ENCODE results near the gene CCK. TPM values are rescaled to one million over a fixed set of nuclear protein-coding genes. Genes with fewer than 3 reads are reported as not detected.
A peak's percentile ranks its signal among the peaks of the same experiment; 100 is the strongest.

The CCK gene
- total RNA-seq, 1 experiment from 2014 or later: not detected

DNA sequence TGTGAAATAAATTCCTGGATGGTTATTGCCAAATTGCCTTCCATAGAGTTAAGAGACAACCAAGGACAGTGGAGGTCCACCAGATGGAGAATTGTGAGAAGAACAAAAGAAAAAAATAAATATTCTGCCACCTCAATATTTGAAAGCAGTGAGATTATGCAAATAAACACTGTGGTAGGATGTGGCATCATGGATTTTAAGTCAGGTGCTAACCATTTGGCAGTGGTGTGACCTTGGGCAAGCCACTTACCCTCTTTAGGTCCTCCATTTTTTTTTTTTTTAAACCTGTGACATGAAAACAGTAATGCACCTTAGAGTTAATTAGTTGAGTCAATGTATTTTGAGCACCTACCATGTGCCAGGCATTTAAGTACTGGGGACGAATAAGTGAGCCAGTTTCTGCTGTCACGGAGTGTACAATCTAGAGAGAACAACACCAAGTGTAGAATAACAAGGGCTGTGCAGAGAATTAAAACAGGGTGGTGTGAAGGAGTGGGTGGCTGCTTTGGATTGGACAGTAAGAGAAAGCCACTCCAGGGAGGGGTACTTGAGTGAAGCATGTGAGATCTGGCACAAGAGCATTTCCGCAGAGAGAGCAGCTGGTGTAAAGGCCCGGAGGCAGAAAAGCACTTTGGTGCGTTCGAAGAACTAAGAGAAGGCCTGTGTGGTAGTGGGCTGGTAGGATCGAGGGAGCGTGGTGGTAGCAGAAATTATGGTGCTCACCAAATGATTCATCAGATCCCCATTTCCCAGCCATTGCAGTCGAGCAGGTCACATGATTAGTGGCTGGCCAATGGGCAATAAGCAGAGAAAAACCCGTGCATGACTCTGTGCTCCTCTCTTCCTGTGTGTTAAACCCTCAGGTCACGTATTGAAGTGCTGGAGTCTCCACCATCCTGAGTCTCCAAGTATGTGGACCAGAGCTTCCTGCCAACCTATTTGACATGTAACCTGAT, 39.2 kb downstream of the CCK start:
- Mint-ChIP-seq H3K27me3 (ENCODE audit: insufficient read depth, unreplicated experiment) (no peaks in the 10 kb centered on the region), H3K4me3 (ENCODE audit: unreplicated experiment) (no peak overlapping the region), H3K36me3 (ENCODE audit: insufficient read depth, unreplicated experiment) (peaks cover 21% of the 10 kb centered on the region), H3K27ac (ENCODE audit: low read depth, unreplicated experiment) (no peak overlapping the region), H3K9me3 (ENCODE audit: unreplicated experiment) (no peaks in the 10 kb centered on the region), H3K4me1 (ENCODE audit: insufficient read depth, unreplicated experiment) (peaks cover 5% of the 10 kb centered on the region)
- intact Hi-C loops (cut with micrococcal nuclease): no loop called here
- CTCF ChIA-PET: interaction anchor here (0.5 to 0.6 kb wide), 3 partner anchors 240 to 522 kb away, joined by 3 read pairs; no protein-coding TSS in a partner anchor
- POLR2A ChIA-PET: no interaction called here
- DNase-seq (ENCODE audit: unreplicated experiment): peak; percentile 7
- no TSS peak for BruUV-seq (replicated peaks)
- TF ChIP-seq, protein P1, sequence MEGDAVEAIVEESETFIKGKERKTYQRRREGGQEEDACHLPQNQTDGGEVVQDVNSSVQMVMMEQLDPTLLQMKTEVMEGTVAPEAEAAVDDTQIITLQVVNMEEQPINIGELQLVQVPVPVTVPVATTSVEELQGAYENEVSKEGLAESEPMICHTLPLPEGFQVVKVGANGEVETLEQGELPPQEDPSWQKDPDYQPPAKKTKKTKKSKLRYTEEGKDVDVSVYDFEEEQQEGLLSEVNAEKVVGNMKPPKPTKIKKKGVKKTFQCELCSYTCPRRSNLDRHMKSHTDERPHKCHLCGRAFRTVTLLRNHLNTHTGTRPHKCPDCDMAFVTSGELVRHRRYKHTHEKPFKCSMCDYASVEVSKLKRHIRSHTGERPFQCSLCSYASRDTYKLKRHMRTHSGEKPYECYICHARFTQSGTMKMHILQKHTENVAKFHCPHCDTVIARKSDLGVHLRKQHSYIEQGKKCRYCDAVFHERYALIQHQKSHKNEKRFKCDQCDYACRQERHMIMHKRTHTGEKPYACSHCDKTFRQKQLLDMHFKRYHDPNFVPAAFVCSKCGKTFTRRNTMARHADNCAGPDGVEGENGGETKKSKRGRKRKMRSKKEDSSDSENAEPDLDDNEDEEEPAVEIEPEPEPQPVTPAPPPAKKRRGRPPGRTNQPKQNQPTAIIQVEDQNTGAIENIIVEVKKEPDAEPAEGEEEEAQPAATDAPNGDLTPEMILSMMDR (IDR thresholded peaks at IDR 0.05; ENCODE audit: unreplicated experiment): no peak

DNA sequence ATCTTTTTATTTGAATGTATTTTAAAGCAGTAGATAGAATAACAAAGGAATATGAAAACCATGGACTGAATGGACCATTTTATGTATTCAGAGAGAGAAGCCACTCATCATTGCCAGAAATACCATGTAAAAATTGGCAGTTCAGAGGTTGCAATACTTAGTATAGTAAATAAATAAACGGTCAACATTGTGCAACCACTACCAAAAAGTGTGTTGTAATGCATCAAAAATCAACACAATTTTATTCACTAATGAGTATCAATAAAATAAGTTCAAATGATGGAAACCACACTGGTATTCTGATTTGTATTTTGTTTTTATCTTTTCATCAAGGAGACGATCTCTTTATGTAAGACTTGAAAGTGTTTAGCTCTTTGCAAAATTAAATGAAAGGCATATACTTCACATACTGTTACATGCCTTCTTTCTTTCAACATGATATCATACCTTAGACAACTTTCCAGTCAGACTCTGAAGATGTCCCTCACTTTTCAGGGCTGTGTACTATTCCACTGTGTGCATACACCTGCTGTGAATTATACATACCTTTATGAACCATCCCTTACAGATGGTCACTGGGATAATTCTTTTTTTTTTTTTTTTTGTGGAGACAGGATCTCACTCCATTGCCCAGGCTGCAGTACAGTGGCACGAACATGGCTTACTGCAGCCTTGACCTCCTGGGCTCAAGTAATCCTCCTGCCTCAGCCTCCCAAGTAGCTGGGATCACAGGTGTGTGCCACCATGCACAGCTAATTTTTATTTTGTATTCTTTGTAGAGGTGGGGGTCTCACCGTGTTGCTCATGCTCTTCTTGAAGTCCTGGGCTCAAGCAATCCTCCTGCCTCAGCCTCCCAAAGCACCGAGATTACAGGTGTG, 40.3 kb downstream of the CCK start:
- TF ChIP-seq, protein P1 (IDR thresholded peaks at IDR 0.05; ENCODE audit: unreplicated experiment): no peak
- intact Hi-C loops (cut with micrococcal nuclease): no loop called here
- peaks cover 5% of the 10 kb centered on the region for H3K4me1 Mint-ChIP-seq (ENCODE audit: insufficient read depth, unreplicated experiment)
- H3K36me3 Mint-ChIP-seq (ENCODE audit: insufficient read depth, unreplicated experiment): peaks cover 30% of the 10 kb centered on the region
- H3K9me3 Mint-ChIP-seq (ENCODE audit: unreplicated experiment): no peaks in the 10 kb centered on the region
- BruUV-seq (replicated peaks): no TSS peak
- H3K27ac Mint-ChIP-seq (ENCODE audit: low read depth, unreplicated experiment): no peak overlapping the region
- ChIA-PET POLR2A (no interaction called here), CTCF (interaction anchor here (0.9 kb wide), 1 partner anchor 218 kb away, joined by 4 read pairs; no protein-coding TSS in a partner anchor)
- no peak overlapping the region for H3K4me3 Mint-ChIP-seq (ENCODE audit: unreplicated experiment)
- no peaks in the 10 kb centered on the region for H3K27me3 Mint-ChIP-seq (ENCODE audit: insufficient read depth, unreplicated experiment)
- DNase-seq (ENCODE audit: unreplicated experiment): no peak

DNA sequence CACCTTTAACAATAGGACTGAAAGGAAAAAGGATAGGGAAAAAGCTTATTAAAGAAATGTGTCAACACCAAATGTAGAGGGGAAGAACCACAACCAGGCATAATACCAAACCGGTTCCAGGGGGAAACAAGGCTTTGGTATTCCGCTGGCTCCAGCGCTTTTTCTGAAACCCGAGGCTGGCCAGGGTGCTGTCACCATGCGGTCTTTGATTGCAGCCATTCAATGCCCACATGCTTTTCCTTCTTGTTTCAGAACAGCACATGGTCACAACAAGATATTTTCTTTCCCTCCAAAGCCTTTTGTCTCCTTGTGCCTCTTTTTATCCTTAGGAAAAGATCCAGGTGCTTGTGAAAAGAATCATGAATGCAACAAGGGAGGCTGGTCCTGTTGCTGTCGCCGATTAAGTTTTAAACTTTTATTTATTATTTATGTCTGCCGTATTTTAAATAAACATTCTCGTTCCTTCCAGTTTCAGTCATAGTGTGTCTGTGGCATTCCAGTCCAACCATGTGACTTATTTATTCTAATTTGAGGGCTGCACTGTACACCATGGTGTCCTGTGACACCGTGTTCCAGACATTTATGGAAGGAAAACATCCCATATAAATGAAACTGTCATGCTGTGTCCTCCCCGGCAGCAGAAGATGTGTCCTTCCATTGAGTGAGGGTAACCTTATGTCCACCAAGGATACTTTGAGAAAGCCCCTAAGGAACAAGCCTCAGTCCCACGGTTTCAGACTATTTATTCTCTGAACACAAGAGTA, 41.1 kb downstream of the CCK start:
- POLR2A ChIA-PET: interaction anchor here (1.2 kb wide), 1 partner anchor 642 kb away, joined by 4 read pairs; no protein-coding TSS in a partner anchor
- peaks cover 38% of the 10 kb centered on the region for H3K36me3 Mint-ChIP-seq (ENCODE audit: insufficient read depth, unreplicated experiment)
- no peak for DNase-seq (ENCODE audit: unreplicated experiment)
- H3K27ac Mint-ChIP-seq (ENCODE audit: low read depth, unreplicated experiment): no peak overlapping the region
- BruUV-seq (replicated peaks): no TSS peak
- no peaks in the 10 kb centered on the region for H3K27me3 Mint-ChIP-seq (ENCODE audit: insufficient read depth, unreplicated experiment)
- TF ChIP-seq, protein P1 (IDR thresholded peaks at IDR 0.05; ENCODE audit: unreplicated experiment): no peak
- CTCF ChIA-PET: interaction anchor here (0.9 to 1.6 kb wide), 4 partner anchors 23 to 376 kb away, joined by 3 to 7 read pairs (median 5); partner anchors contain the start of gene NKTR
- H3K4me3 Mint-ChIP-seq (ENCODE audit: unreplicated experiment): no peak overlapping the region
- no peaks in the 10 kb centered on the region for H3K9me3 Mint-ChIP-seq (ENCODE audit: unreplicated experiment)
- H3K4me1 Mint-ChIP-seq (ENCODE audit: insufficient read depth, unreplicated experiment): peaks cover 5% of the 10 kb centered on the region
- intact Hi-C loops (cut with micrococcal nuclease): no loop called here

All from MCF 10A (cell line).